Liver (tissue), 3 donors: ENCODE measurements around the gene LRP1-AS.

Experiments used
- CTCF ChIP-seq: fragments of 150-350 bp; IDR thresholded peaks from 2 replicates; pipeline ENCODE4 v1.5.1; 2017; ENCODE audit warnings: improper control_type of control experiment, low read depth, low read length; ENCODE audit not compliant: missing input control
- JUND ChIP-seq, 2 donors: IDR thresholded peaks; 2 replicates each; pipeline ENCODE4 v1.6.1; 2016; ENCODE audit warnings: antibody characterized with exemption in 2 of 2
- donor health status: healthy.
- donor health status: healthy.

- no peak for TF ChIP-seq JUND (IDR thresholded peaks at IDR 0.05)
- TF ChIP-seq CTCF, result no peak
Measured at GRCh38 chr12:57149245-57149900, 2.0 kb upstream of the LRP1-AS start.
